ENCODE data around the gene CFAP54. TPM values are rescaled to one million over a fixed set of nuclear protein-coding genes. Genes with fewer than 3 reads are reported as not detected.
A peak's percentile ranks its signal among the peaks of the same experiment; 100 is the strongest.

The CFAP54 gene
- total RNA-seq, 1 donor from 2014 or later: 1.1 TPM

GRCh38 chr12:96472384-96472783 is 17.0 kb upstream of the CFAP54 start:
- FAIRE-seq (no peak), DNase-seq (ENCODE audit: low read depth) (no peak)
- Mint-ChIP-seq H3K9me3 (ENCODE audit: unreplicated experiment) (no peaks in the 10 kb centered on the region), H3K27ac (ENCODE audit: unreplicated experiment) (no peak overlapping the region), H3K27me3 (ENCODE audit: low read depth, unreplicated experiment) (no peaks in the 10 kb centered on the region), H3K36me3 (ENCODE audit: low read depth, unreplicated experiment) (no peaks in the 10 kb centered on the region), H3K4me3 (ENCODE audit: unreplicated experiment) (no peak overlapping the region), H3K4me1 (ENCODE audit: low read depth, unreplicated experiment) (peaks cover 10% of the 10 kb centered on the region)
- Histone ChIP-seq H3K4me2 (ENCODE audit: low read length) (no peak overlapping the region), H3K27me3 (ENCODE audit: insufficient read depth, low read length) (no peaks in the 10 kb centered on the region), H3K36me3 (ENCODE audit: insufficient read depth, low read length) (no peaks in the 10 kb centered on the region), H3K79me2 (ENCODE audit: insufficient read depth, low read length) (no peaks in the 10 kb centered on the region), H3K4me3 (ENCODE audit: insufficient read depth, low read depth, low read length) (no peak overlapping the region), H3K9ac (ENCODE audit: low read length) (no peak overlapping the region), H3K9me3 (ENCODE audit: insufficient read depth, low read depth, low read length) (no peaks in the 10 kb centered on the region), H2AFZ (ENCODE audit: low read depth, low read length) (no peak overlapping the region), H3K27ac (ENCODE audit: low read depth, low read length) (no peak overlapping the region), H4K20me1 (ENCODE audit: insufficient read depth, low read length) (no peaks in the 10 kb centered on the region), H3K4me1 (ENCODE audit: insufficient read depth, low read length) (peaks cover 16% of the 10 kb centered on the region)
- TF ChIP-seq EZH2 (IDR thresholded peaks at IDR 0.05; ENCODE audit: insufficient read depth, low read length): no peak
- TF ChIP-seq CTCF (IDR thresholded peaks at IDR 0.05; ENCODE audit: insufficient read depth, low read depth, low read length): no peak

- Mint-ChIP-seq H3K4me3 (ENCODE audit: unreplicated experiment) (no peak overlapping the region), H3K27ac (ENCODE audit: unreplicated experiment) (no peak overlapping the region), H3K36me3 (ENCODE audit: low read depth, unreplicated experiment) (no peaks in the 10 kb centered on the region), H3K27me3 (ENCODE audit: low read depth, unreplicated experiment) (no peaks in the 10 kb centered on the region), H3K4me1 (ENCODE audit: low read depth, unreplicated experiment) (peaks cover 10% of the 10 kb centered on the region), H3K9me3 (ENCODE audit: unreplicated experiment) (no peaks in the 10 kb centered on the region)
- DNase-seq (ENCODE audit: low read depth): peak; percentile 49
- no peak for FAIRE-seq
- TF ChIP-seq EZH2 (IDR thresholded peaks at IDR 0.05; ENCODE audit: insufficient read depth, low read length): no peak
- Histone ChIP-seq H3K27ac (ENCODE audit: low read depth, low read length) (no peak overlapping the region), H3K4me1 (ENCODE audit: insufficient read depth, low read length) (peaks cover 14% of the 10 kb centered on the region), H3K79me2 (ENCODE audit: insufficient read depth, low read length) (no peaks in the 10 kb centered on the region), H3K36me3 (ENCODE audit: insufficient read depth, low read length) (no peaks in the 10 kb centered on the region), H3K27me3 (ENCODE audit: insufficient read depth, low read length) (no peaks in the 10 kb centered on the region), H3K9ac (ENCODE audit: low read length) (no peak overlapping the region), H3K4me2 (ENCODE audit: low read length) (no peak overlapping the region), H3K9me3 (ENCODE audit: insufficient read depth, low read depth, low read length) (no peaks in the 10 kb centered on the region), H2AFZ (ENCODE audit: low read depth, low read length) (no peak overlapping the region), H3K4me3 (ENCODE audit: insufficient read depth, low read depth, low read length) (no peak overlapping the region), H4K20me1 (ENCODE audit: insufficient read depth, low read length) (no peaks in the 10 kb centered on the region)
Measured at GRCh38 chr12:96473394-96474093, 15.8 kb upstream of the CFAP54 start.

DNA sequence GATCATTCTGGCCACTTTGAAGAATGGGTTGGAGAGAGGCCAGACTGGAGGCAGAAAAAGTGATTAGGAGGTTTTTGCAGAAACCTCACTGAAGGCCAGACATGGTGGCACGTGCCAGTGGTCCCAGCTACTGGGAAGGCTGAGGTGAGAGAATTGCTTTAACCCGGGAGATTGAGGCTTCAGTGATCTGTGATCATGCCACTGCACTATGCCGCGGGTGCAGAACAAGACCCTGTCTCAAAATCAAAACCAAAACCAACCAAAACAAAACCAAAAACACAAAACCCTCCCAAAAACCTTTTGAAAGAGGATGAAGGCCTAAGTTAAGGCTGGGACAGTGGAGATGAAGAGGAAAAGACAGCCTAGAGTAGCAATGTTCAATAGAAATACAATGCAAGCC is 15.2 kb upstream of the CFAP54 start:
- Mint-ChIP-seq H3K27me3 (ENCODE audit: low read depth, unreplicated experiment) (no peaks in the 10 kb centered on the region), H3K27ac (ENCODE audit: unreplicated experiment) (no peak overlapping the region), H3K9me3 (ENCODE audit: unreplicated experiment) (no peaks in the 10 kb centered on the region), H3K4me1 (ENCODE audit: low read depth, unreplicated experiment) (peaks cover 10% of the 10 kb centered on the region), H3K36me3 (ENCODE audit: low read depth, unreplicated experiment) (no peaks in the 10 kb centered on the region), H3K4me3 (ENCODE audit: unreplicated experiment) (no peak overlapping the region)
- H3K27ac ChIP-seq (ENCODE audit: low read depth, low read length): no peak overlapping the region
- H3K9ac ChIP-seq (ENCODE audit: low read length): no peak overlapping the region
- no peaks in the 10 kb centered on the region for H3K9me3 ChIP-seq (ENCODE audit: insufficient read depth, low read depth, low read length)
- FAIRE-seq (no peak), DNase-seq (ENCODE audit: low read depth) (no peak)
- TF ChIP-seq CTCF (IDR thresholded peaks at IDR 0.05; ENCODE audit: insufficient read depth, low read depth, low read length): no peak
- no peak overlapping the region for H2AFZ ChIP-seq (ENCODE audit: low read depth, low read length)
- H3K4me1 ChIP-seq (ENCODE audit: insufficient read depth, low read length): peaks cover 14% of the 10 kb centered on the region
- no peak overlapping the region for H3K4me2 ChIP-seq (ENCODE audit: low read length)
- no peaks in the 10 kb centered on the region for H4K20me1 ChIP-seq (ENCODE audit: insufficient read depth, low read length)
- no peaks in the 10 kb centered on the region for H3K36me3 ChIP-seq (ENCODE audit: insufficient read depth, low read length)
- no peaks in the 10 kb centered on the region for H3K27me3 ChIP-seq (ENCODE audit: insufficient read depth, low read length)
- H3K79me2 ChIP-seq (ENCODE audit: insufficient read depth, low read length): no peaks in the 10 kb centered on the region
- H3K4me3 ChIP-seq (ENCODE audit: insufficient read depth, low read depth, low read length): no peak overlapping the region
